K562 treated with DMSO at 1 percent for 12 hours (cell line): ENCODE results near the gene SV2A. TPM values are rescaled to one million over a fixed set of nuclear protein-coding genes. Genes with fewer than 3 reads are reported as not detected.

Source experiments
- total RNA-seq: library from RNA; unstranded; fragments of 300-600 nt; gene quantifications from 2 replicates; pipeline ENCODE4 v1.2.3, GENCODE V29; 2022; ENCODE audit not compliant: insufficient read depth

Gene SV2A, protein sequence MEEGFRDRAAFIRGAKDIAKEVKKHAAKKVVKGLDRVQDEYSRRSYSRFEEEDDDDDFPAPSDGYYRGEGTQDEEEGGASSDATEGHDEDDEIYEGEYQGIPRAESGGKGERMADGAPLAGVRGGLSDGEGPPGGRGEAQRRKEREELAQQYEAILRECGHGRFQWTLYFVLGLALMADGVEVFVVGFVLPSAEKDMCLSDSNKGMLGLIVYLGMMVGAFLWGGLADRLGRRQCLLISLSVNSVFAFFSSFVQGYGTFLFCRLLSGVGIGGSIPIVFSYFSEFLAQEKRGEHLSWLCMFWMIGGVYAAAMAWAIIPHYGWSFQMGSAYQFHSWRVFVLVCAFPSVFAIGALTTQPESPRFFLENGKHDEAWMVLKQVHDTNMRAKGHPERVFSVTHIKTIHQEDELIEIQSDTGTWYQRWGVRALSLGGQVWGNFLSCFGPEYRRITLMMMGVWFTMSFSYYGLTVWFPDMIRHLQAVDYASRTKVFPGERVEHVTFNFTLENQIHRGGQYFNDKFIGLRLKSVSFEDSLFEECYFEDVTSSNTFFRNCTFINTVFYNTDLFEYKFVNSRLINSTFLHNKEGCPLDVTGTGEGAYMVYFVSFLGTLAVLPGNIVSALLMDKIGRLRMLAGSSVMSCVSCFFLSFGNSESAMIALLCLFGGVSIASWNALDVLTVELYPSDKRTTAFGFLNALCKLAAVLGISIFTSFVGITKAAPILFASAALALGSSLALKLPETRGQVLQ
- total RNA-seq = 0.17 TPM in 1 of 2 replicates, not detected in the other

DNA sequence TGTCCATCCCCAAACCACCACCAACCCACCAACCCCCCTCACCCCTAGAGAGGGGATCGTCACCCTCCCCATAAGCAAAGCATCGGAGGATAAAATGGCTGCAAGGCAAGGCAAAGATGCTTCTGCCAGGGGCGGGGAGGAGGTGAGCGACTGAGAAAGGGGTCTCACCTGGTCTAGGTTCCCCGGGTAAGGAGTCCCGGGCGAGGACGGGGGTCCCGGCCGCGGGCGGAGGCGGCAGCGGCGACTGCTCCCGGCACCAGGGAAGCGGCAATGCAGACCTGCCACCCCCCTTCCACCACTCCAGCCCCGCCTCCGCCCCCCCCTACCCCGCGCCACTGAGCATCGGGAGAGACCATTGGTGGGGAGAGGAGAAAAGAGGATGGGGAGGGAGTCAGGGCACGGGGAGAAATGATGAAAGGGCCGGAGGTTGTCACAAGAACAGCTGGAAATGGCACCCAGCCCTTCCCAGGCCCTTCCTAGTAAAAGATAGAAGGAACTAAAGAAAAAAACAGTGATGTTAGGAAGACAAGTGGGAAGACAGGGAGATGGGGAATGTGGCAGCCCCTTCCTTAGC lies at the start of gene SV2A:
Gene SV2A, minus strand, starts transcription at position 274 of the 574 bp plus-strand sequence. CDS start 4,004 bp downstream, outside the sequence.

DNA sequence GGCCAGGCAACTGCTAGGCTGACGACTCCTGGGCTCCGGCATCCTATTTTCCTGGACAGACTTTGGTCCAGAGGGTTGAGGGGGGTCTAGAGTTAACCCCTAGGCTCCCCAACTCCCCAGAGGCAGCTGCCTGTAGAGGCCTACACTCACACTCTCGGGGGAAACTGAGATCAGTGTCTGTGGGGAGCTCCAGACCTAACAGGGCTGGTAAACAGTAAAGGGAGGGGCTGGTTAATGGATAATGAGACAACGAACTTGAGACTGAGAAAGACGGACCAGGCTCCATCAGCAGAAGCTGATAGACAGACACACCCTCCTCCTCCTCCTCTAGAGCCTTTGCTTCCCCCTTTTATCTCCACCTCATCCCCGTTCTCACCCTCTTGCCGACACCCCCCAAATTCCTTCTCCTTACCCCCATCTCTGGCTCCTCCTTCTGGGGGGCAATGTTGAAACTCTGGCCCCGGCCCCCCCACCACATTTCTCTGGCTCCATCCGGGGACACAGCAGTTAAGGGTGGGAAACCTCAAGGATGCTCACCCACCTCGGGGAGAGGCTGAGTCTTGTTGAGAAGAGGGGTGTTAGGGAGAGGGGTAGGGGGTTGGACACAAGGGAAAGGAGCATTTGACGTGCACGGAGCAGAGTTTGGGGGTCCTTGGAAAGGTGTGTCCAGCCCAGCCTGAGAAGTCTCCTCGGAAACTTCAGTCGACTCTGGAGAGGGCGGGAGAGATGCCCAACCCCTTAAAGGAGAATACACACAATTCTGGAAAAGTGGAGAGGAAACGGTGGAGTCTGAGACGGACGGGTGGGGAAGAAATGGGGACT lies 18.7 kb upstream of the SV2A start, which contains the start of gene MTMR11:
Gene MTMR11, minus strand, starts transcription at position 710 of the 822 bp plus-strand sequence. Its CDS starts 232 bp downstream, at position 478.

DNA sequence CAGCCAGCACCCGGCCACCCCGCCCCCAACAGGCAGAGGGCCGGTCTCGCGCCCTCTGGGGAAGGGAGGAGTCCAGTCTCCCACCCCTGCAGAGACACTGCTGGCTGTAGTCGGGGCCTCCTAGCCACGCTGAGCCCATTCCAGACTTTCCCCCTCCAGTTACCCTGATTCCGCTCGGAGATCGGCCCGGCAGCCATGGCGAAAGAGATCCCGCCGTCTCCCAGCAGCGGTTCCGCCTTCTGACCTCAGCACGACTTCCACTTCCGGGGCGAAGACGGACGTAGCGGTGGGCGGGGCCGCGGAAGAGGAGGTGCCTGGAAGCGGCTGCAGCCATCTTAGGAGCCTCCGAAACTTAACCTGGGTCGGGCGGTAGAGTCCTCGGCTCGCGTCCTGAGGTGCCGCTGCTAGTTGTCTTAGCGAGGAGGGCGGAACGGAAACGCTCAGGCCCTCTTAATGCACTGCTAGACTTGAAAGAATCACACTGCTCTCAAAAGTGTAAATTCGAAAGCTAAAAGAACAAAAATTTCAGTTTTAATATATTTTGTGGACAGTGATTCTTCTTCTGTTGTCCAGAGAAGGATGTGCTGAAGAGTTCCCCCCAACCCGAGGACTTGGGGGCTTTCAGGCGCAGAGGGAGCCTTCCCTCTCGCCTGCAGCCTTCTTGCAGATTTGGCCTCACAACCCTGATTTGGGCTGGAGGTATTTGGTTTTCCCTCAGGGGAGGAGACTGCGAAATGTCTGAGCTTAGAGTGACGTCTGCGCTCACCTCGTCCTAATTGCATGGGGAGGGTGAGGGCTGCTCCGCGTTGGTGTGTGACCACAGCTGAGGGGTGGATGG lies 10.1 kb upstream of the SV2A start, which contains the start of gene SF3B4:
Gene SF3B4, minus strand, starts transcription at position 241 of the 838 bp plus-strand sequence. Its CDS starts 44 bp downstream, at position 197.

DNA sequence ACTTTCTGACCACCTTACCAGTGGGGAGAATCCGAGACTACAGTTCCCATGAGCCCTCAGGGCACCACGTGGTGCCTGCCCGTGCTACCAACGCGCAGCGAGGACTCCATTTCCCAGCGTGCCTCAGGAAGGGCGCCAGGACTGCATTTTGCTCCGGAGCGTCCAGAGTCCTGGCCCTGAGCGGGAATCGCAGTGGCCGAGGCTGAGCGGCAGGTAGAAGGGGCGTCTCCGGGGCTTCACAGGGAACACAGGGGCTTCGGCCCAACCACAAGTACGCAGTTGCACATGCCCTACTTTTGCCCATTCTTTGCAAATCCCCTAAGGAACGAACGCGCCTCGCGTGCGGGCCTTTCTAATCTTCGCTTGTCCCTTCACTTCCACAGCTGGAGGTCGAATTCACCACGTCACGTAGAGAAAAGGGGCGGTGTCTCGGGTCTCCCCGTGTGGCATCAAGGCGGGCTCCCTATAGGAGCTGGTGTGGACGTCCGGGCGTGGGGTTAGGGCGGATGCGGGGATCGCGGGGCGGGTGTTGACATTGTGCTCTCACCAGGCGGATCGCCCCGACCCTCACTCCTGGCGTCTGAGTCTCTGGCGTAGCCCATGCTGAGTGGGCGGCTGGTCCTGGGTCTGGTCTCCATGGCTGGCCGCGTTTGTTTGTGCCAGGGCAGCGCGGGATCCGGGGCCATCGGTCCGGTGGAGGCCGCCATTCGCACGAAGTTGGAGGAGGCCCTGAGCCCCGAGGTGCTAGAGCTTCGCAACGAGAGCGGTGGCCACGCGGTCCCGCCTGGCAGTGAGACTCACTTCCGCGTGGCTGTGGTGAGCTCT lies 18.0 kb downstream of the SV2A start, which contains the start of gene BOLA1:
Gene BOLA1, plus strand, starts transcription at position 109 of the 825 bp plus-strand sequence. Its CDS starts 492 bp downstream, at position 601.

Other genes starting within 250 kb of the SV2A start
- gene FCGR1A, start 135.2 kb downstream of the SV2A start, total RNA-seq = 5.3 and 8.6 TPM in 2 replicates
- gene BOLA1, start 18.3 kb downstream of the SV2A start, total RNA-seq = 2.1 and 2.3 TPM in 2 replicates
- 44.0 and 64.4 TPM in 2 replicates for gene SF3B4, start 10.0 kb upstream of the SV2A start, total RNA-seq
- 0.65 and 0.74 TPM in 2 replicates for gene MTMR11, start 19.0 kb upstream of the SV2A start, total RNA-seq
- gene OTUD7B, start 92.9 kb upstream of the SV2A start, total RNA-seq = 1.1 and 5.3 TPM in 2 replicates
- 18.5 and 33.0 TPM in 2 replicates for gene VPS45, start 149.9 kb upstream of the SV2A start, total RNA-seq
- gene PLEKHO1, start 232.1 kb upstream of the SV2A start, total RNA-seq = 11.1 and 13.1 TPM in 2 replicates